Stimulated activated CD8-positive, alpha-beta memory T cell treated with anti-CD3 and anti-CD28 coated beads, Interleukin-7, amount 100 ng/mL, for 48 hours (primary cell): ENCODE results near the gene HSD11B1.
A peak's percentile ranks its signal among the peaks of the same experiment; 100 is the strongest.

Experiments
- DNase-seq, 2 donors: peaks; one replicate each; pipeline ENCODE4 v3.0.0-alpha.2; 2020; ENCODE audit warnings: low read depth in 1 of 2; ENCODE audit errors: extremely low read depth in 1 of 2

HSD11B1 gene

DNA sequence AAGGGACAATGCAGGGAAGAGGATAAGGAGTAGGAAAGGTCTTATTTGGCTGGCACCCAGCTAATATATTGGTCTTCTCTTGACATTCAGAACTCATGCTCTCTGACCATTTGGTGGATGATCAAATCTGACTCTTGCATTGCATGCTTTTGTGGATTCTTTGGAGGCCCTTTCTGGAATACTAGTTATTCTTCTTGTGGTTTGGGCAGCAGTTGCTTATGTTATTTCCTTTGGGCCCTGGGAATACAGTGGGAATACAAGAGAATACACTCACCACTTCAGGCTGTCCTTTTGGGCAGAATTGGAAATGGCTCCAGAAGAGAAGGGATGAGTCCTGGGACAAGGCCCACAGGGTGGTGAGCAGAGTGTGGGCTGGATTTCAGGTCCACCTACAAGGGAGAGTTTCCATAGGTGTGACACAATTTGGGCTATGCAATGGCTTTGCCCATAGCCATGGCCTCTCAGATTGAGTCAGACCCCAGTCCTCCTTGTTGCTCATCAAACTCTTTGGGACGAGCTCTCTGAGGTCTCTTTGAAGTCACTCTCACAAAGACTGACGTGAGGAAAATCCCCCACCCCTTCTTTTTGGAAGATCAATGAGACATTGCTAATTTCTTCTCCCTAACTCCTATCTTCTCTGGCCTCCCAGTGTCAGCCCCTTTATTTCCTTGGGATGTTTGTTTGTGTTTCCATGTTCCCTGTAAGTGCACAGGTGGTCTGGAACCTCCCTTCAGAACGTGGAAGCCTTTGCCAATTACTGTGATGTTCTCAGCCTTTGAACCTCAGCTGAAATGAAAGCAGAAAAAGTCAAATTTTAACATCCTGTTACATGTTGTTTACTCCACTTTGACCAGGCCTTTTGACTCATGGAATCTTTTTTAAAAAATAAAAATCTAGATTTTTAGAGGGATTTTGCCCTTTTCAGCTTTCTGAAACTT lies 19.4 kb downstream of the HSD11B1 start:
- DNase-seq = peak in 1 of 2 donors; percentile 54

DNA sequence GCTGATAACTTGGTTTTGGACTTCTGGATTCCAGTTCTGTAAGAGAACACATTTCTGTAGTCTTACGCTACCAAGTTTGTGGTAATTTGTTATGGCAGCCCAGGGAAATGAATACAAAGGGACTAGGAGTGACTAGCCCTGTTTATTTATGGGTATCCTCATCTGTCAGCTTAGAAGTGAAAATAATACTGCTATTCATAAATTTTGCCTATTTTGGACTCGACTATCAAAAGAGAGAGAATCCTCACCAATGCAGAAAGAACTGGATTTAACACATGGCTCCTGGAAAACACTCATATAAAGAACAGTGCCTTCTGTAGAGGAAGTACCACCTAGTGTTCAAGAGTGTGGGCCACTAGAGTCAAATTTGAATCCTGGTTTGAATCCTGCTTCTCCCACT lies 22.6 kb downstream of the HSD11B1 start:
- no peak for DNase-seq

DNA sequence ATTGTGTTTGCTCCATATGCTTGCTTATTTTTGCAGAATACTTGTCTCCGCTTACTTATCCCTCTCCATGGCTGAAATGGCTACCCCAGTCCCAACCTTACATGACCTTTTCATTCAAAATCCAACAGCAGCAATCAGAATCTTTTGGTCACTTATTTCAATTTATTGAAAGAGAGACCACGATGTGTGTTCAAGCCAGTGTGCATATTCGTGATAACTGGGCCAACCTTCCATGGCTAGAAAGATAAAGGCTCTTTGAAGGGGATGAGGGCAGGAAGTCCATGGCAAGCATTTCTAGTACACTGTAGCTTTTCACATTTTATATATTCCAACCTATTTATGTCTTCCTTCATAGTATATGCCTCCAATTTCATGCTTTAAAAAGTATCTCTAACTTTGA lies 23.1 kb downstream of the HSD11B1 start:
- no peak for DNase-seq

DNA sequence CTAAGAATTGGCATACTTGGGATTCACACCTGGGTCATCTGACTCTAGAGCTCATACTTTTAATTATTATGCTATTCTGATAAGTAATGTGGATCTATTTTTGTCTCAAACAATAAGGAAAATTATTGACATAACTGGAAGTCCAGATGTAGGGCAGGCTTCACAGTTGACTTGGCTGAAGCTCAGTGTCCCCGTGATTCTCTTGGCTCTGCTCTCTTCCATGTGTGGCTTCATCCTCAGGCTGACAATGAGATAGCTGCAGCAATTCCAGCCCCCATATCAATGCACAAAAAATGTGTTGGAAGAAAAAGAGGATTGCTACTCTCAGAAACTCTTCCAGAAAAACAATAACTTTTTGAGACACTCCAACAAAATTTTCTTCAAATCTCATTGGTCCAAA lies 23.8 kb downstream of the HSD11B1 start:
- DNase-seq = no peak

DNA sequence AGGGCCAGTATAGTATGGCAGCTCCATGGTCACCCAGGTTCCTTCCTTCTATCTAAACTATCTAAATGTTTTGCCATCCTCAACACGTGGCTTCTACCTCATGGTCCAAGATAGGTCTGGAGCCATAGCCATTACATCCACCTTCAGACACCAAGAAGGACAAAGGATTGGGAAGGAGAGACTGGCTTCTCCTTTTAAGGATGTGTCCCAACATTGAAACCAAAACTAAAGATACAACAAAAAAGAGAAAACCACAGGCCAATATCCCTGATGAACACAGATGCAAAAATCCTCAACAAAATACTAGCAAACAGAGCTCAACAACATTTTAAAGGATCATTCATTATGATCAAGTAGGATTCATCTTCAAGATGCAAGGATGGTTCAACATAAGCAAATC lies 24.8 kb downstream of the HSD11B1 start:
- DNase-seq = no peak

DNA sequence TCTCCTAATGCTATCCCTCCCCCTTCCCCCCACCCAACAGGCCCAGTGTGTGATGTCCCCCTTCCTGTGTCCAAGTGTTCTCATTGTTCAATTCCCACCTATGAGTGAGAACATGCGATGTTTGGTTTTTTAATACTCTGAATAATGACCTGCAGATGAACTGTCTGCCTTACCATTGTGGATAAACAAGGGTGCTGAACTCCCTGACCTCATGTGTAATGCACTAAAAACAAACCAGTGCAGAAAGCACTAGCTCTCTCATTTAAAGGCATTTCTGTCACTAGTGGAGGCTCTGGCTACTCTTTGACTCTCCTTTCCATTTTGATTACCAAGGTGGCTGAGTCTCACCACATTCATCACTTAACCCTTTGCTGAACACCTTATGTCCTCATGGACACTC lies 28.1 kb downstream of the HSD11B1 start:
- no peak for DNase-seq

DNA sequence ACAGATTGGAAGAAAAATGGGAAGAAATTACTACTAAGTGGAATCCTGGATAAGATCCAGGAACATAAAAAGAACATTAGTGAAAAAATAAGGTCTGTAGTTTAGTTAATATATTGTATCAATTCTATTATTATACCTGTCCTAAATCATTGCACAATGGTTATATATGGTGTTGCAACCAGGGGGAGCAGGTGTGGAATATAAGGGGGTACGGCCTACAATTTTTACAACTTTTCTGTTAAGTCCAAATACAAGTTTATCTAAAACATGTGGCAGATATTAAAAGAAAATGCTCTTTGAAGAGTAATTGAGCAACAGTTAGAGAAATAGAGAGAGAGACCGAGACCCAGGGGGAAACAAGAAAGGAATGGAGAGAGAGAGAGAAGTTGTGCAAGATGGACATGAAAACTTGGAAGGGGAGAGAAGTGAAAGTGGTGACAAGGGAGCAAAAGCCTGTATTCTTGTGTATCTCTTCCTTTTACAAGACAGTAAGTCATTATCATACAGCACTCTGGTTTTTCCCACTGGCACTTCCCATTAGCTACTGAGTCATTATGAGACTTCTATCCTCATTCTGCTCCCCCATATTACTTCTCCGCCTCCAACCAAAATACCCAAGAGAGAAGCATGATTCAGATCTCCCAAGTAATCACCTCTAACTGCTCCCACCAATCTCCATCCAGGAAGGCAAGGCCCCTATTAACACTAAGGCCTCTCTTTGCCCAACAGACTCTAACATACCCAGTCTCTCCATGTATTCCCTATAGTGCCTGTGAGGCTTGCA lies 29.0 kb downstream of the HSD11B1 start:
- DNase-seq = no peak

DNA sequence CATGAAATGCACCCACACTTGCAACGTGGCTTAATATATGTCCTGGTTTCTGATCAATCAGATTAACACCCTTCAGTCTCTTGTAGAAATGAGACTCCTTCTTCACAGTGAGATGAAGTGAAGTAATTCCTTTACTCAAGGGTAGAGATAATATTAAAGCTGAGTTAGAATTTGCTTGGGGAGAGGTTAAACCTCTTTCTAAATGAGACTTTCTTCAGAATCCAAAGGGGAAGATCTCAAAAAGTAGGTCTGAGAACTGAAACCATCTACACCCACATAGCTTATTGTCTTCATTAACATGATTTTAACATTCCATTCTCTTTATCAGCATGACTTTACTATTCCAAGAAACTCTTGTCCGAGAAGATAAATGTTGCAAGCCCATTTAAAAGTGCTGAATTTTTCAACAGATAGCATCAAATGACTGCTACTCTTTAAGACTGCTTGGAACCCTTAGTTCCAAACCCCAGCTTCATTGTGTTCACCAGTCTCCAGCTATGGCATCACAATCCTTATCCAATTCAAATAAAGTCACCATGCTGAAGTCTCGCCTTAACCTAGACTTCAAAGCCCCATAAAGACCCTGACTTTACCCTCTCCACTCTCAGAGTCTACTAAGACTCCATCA lies 32.0 kb downstream of the HSD11B1 start:
- DNase-seq = no peak

DNA sequence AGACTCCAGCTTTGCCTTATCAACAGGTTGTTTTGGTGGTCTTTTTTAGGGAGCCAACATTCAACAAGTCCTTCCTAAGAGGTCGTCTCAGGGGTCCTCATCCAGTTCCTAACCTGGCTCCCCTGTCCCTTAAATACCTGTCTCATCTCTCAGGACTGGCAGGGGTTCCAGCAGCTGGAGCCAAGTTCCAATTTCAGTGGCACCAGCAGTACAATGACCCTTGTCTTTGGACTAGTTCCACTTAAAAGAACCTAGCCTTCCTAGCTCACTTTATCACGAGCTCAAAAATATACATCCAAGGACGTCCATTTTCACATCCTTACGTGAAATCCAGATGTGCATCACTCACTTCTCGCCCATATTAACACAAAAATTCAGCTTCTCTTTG lies 32.5 kb downstream of the HSD11B1 start:
- DNase-seq = no peak

DNA sequence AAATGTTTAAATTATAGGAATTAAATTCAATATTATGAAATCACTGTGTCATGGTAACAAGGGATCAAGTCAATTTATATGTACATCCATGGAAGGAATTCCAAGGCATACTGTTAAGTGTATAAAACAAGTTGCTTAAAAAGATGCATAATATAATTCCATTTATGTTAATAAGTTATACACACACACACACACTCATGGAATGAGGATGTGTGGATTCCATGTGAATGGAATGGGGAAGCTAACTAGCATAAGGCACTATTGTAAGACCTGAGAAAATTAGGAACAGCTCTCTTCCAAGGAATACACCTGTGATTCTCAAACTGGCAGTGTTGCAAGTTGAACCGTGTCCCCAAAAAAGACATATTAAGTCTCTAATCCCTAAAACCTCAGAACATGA lies 33.6 kb downstream of the HSD11B1 start:
- DNase-seq = no peak

DNA sequence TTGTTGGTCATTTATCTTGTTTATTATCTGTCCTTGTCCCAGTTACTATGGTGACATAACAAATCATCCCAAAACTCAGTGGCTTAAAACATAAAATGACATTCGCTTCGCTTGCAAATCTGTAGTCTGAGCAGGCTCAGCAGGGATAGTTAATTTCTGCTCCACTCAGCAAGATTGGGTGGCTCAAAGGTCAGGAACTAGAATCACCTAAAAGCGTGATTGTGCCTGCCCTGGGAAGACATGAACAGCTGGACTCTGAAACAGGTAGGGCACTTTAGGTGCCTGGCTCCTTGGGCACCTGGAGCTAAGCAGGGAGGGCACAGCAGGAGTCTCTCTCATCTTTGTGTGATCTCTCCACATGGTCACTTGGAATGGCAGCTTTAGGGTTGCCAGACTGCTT lies 36.5 kb downstream of the HSD11B1 start:
- DNase-seq = no peak

DNA sequence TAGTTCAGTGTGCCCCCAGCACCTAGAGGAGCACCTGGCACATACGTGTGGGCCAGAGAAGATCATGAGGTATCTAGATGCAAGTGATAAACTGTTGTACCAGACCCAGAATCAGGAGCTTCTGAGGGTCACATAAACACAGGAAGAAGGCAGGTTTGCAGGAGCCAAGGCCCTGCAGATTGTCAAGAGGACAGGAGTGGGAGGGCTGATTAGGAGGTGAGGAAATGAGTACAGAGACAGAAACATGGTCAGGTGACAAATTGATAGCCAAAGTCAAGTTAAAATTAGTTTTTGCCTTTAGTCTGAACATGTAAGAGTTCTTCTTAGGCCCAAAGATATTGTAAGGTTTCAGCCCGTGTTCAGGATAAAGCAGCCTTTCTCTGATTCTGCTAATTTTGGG lies 37.2 kb downstream of the HSD11B1 start:
- no peak for DNase-seq

DNA sequence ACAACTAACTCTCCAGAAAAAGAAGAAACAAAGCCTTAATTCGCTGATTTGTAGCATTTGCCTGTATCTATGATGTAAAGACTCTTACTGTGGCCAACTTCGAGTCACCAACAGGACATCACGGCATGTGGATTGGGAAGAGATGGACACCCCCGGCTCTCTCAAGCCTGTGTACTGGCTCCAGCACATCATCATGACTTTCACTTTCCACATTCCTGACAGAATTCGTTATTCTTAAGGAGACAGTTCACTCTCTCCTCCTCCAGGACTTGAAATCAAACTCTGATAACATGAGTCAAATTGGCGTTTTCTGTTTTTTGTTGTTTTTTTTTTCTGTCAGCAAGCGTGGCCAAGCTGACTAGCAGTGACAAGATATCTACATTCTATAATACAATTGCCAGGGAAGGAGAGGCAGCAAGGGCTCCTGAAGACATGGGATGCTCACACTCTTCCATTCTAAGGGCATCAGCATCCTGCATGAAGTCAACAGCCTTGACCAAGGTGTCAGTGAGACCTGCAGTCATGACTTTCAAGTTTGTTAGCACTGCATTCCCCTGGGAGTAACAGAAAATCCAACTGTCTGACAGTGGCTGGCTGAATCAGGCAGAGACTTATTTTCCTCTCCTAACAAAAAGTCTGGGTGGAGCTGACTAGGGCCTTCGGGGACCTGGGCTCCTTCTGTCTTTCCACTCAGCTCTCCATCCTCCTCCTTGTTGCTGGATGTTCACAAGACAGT lies 37.9 kb downstream of the HSD11B1 start:
- no peak for DNase-seq

DNA sequence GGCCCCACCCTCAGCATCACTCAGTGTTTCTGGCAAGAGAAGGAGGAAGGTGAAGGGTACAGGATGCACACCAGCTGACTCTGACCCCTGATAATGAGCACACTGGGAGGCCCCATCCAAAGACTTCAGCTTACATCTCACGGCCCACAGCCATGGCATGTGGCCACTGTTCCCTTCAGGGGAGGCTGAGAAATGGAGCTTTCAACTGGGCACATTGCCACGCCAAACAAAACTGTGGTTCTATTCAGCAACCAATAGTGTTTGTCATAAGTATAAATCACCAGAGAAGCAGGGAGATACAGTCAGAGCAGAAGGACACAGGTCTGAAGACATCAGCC lies 38.5 kb downstream of the HSD11B1 start:
- DNase-seq = no peak

DNA sequence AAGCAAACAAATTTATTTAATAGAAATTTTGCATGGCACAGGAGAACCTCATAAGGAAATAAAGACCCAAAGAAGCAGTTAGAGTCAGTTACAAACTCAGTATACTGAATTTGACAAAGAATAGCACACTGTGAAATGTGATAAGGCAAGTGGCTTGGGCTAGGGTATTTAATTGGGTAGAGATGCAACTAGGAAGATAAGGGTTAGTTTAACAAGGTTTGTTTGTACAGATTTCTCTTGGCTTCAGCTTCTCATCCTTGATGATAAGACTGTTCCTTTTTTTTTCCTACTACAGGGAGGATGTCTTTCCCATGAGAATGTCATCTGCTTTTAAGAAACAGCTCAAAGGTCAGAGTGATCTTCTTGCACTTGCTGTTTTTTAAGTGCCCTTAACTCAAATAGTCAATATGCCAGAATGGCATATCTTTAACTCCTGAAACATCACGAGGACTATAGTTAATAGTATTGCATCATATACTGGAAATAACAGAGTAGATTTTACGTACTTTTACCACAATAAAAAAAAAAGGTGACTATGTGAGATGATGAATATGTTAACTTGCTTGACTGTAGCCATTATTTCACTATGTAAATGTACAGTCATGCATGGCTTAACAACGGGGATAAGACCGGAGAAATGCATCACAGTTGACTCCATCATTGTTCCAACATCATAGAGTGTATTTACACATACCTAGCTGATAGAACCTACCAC lies 42.0 kb downstream of the HSD11B1 start:
- DNase-seq = no peak

DNA sequence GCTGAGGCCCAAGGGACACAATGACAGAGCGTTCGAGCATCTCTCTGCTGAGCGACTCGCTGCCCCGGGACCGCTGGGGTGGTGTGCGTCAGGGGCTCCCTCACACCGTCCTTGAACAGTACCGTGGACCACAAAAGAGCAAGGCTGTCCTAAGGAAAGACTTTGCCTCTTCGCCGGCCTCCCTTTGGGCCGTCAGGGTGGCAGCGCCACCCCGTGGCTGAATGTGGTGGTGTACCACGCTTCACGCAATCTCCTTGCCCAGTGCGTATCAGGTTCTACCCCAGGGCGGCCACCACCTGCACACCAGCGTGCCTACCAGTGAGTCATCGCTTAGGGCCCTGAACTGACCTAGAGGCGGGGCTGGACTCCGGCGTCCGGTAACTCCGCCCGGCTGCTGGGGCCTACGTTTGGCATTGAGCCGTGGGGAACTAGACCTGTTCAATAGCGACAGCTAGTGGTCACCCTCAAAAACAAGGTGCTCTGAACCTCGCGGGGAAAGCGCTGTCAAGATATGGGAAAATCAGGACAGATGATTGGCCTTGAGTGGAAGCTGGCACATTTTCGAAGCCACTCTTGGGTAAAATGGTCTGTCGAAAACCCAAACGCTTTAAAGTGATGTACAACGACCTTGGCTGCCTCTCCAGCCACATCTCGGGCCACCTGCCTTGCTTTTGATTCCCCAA lies 43.1 kb downstream of the HSD11B1 start:
- DNase-seq = peak; percentile 86 to 90

DNA sequence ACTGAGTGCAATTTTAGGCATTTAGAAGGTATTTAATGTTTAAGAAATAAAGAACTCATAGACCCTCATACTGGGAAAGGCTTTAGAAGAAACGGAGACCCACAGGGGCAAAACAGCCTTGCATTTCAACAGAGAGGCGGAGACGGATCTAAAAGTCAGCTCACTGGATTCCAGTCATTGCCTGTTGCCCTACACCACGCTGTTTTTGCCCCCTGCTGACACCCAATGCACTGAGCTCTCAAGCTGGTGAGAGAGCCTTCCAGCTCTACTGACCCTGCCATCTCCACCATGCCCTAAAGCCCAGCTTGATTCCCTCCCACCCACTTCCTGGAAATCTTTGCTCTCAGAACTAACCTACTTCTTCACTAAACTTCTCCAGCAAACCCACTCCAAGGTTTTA lies 44.0 kb downstream of the HSD11B1 start:
- DNase-seq = no peak

DNA sequence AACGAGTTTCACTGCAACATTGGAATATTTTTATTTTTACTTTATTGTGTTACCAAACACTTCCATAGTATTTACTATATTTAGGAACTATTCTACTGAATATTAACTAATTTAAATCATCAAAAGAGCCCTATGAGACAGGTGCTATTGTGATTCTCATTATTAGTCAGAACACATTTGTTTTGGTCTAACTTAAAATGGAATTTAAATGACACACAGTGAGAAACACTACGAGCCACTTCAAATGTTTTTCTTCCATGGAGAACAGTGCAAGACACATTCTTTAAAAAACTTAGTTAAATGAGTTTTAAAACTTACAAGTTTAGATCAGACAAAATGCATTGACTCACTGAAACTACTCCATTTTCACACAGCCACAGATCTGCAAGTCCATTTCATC lies 44.6 kb downstream of the HSD11B1 start:
- DNase-seq = no peak

DNA sequence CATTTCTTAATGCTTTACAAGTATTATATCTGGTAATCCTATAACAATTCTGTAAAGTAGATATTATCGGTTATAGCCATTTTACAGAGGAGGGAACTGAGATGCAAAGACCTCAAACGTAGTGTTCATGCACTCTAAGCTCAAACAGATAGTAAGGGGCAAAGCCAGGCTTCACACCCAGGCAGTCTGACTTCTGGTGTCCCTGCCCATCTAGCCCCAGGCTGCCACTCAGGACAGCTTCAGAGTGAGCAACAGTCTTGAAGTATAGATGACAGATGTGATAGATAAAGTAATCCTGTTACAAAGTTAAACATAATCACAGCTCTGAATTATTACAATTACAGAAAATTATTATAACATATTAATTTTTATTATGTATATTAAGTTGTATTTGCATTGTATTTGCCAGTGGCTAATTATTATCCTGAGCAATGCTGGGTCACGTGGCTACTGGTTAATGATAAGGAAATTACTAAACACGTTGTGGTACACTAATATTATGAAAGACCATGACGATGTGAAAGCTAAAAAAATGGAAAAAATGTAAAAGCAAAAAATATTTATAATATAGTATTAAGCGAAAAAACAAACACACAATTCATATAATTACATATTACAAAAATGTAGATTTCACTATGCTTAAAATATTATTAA lies 45.2 kb downstream of the HSD11B1 start:
- DNase-seq = no peak
